GM23248 (cell line): ENCODE measurements around the gene CPPED1. TPM values are rescaled to one million over a fixed set of nuclear protein-coding genes. Genes with fewer than 3 reads are reported as not detected.

Experiments
- DNase-seq: peaks from one replicate; pipeline ENCODE4 v3.0.0-alpha.2; 2015
- H2AFZ ChIP-seq: fragments of 200-600 bp; sonication (generic); 2 replicates; pipeline ENCODE4 v1.6.1; 2016; ENCODE audit warnings: antibody characterized with exemption
- H3F3A ChIP-seq: fragments of 200-600 bp; sonication (generic); 2 replicates; pipeline ENCODE4 v1.6.1; 2016; ENCODE audit warnings: mild to moderate bottlenecking, antibody characterized with exemption, mixed run types; ENCODE audit not compliant: insufficient read depth
- H3K27ac ChIP-seq: fragments of 200-600 bp; sonication (generic); 2 replicates; pipeline ENCODE4 v1.5.1; 2016; ENCODE audit warnings: mild to moderate bottlenecking
- H3K27me3 ChIP-seq: fragments of 200-600 bp; sonication (generic); replicated peaks from 2 replicates; pipeline ENCODE4 v1.6.1; 2016; ENCODE audit warnings: mild to moderate bottlenecking; ENCODE audit not compliant: insufficient read depth
- H3K36me3 ChIP-seq: fragments of 200-600 bp; sonication (generic); 2 replicates; pipeline ENCODE4 v1.6.1; 2016; ENCODE audit warnings: low read depth, mild to moderate bottlenecking
- H3K4me1 ChIP-seq: fragments of 200-600 bp; sonication (generic); 2 replicates; pipeline ENCODE4 v1.6.1; 2016; ENCODE audit warnings: mild to moderate bottlenecking; ENCODE audit not compliant: insufficient read depth
- H3K4me2 ChIP-seq: fragments of 200-600 bp; sonication (generic); one replicate; pipeline ENCODE4 v1.6.1; 2016; ENCODE audit warnings: mild to moderate bottlenecking; ENCODE audit not compliant: unreplicated experiment
- H3K4me3 ChIP-seq: fragments of 200-600 bp; sonication (generic); 2 replicates; pipeline ENCODE4 v1.5.1; 2016; ENCODE audit warnings: mild to moderate bottlenecking
- H3K79me2 ChIP-seq: fragments of 200-600 bp; sonication (generic); 2 replicates; pipeline ENCODE4 v1.6.1; 2016; ENCODE audit warnings: mild to moderate bottlenecking; ENCODE audit not compliant: insufficient read depth
- H3K9ac ChIP-seq: fragments of 200-600 bp; sonication (generic); 2 replicates; pipeline ENCODE4 v1.6.1; 2016; ENCODE audit warnings: mild to moderate bottlenecking
- H3K9me2 ChIP-seq: fragments of 200-600 bp; sonication (generic); 2 replicates; pipeline ENCODE4 v1.6.1; 2016; ENCODE audit warnings: mixed run types, mild to moderate bottlenecking, moderate library complexity; ENCODE audit not compliant: insufficient read depth
- H3K9me3 ChIP-seq: fragments of 200-600 bp; sonication (generic); one replicate; pipeline ENCODE4 v1.6.1; 2017; ENCODE audit warnings: low read depth
- H4K20me1 ChIP-seq: fragments of 200-600 bp; sonication (generic); 2 replicates; pipeline ENCODE4 v1.6.0; 2016; ENCODE audit not compliant: insufficient read depth
- EZH2 ChIP-seq: fragments of 200-600 bp; sonication (generic); IDR thresholded peaks from 2 replicates; pipeline ENCODE4 v1.6.1; 2018; ENCODE audit warnings: antibody characterized with exemption, mild to moderate bottlenecking; ENCODE audit not compliant: insufficient read depth, poor library complexity, severe bottlenecking
- EZH2phosphoT487 ChIP-seq: fragments of 200-600 bp; sonication (generic); IDR thresholded peaks from 2 replicates; pipeline ENCODE4 v1.6.1; 2018; ENCODE audit warnings: antibody characterized with exemption, moderate library complexity, mild to moderate bottlenecking, low read depth; ENCODE audit not compliant: insufficient read depth
- WGBS, 2 experiments: methylation state at CpG; one replicate each; pipeline ENCODE4 v1.1.6; 2015 to 2017; ENCODE audit warnings: low lambda C conversion rate in 2 of 2, low coverage in 1 of 2; ENCODE audit errors: missing lambda C conversion rate in 2 of 2; 5-methylcytosine and 5-hydroxymethylcytosine counted together
- in situ Hi-C: fragments of 300-500 bp; cut with MboI; formaldehyde crosslinking; loops from 2 replicates; pipeline ENCODE4 v1.15.0; 2020
- polyA plus RNA-seq: library from polyadenylated mRNA; unstranded; fragments of >200 nt; fragmentation: Nextera tagmentation; extraction: Ambion mirVana; gene quantifications from 2 replicates; pipeline ENCODE4 v1.2.1, GENCODE V29; 2016
- total RNA-seq: library from RNA; depleted of rRNA; stranded (reverse); fragments of >200 nt; shearing (Covaris generic); gene quantifications from 2 replicates; pipeline ENCODE4 v1.2.3, GENCODE V29; 2014

Gene CPPED1
- total and polyA plus RNA-seq, 2 experiments from 2014 or later = 11.7 to 39.1 TPM

- no peak overlapping the region for H3K4me3 ChIP-seq
- H3K27ac ChIP-seq = peak overlapping the region; percentile 34
- H4K20me1 ChIP-seq = no peaks in the 10 kb centered on the region
- no peak overlapping the region for H2AFZ ChIP-seq
- no peaks in the 10 kb centered on the region for H3K9me3 ChIP-seq
- peak; percentile 75 for DNase-seq
- H3K27me3 ChIP-seq = no peaks in the 10 kb centered on the region
- H3K36me3 ChIP-seq = no peaks in the 10 kb centered on the region
- H3K9me2 ChIP-seq = no peaks in the 10 kb centered on the region
- peak overlapping the region; percentile 28 for H3K4me2 ChIP-seq
- 19 to 21% methylated on average over 5 of the region's 5 CpGs for WGBS, 2 experiments
- no peaks in the 10 kb centered on the region for H3K79me2 ChIP-seq
- 0 out of 2 replicates have a peak overlapping the region, but pooled peaks have one; percentile 5 for H3K9ac ChIP-seq
- peaks cover 32% of the 10 kb centered on the region for H3K4me1 ChIP-seq
- TF ChIP-seq EZH2 = no peak
- TF ChIP-seq EZH2phosphoT487 = no peak
- H3F3A ChIP-seq = peaks cover 26% of the 10 kb centered on the region
- in situ Hi-C loops = no loop called here
Observed at GRCh38 chr16:12675852-12676251, 127.8 kb downstream of the CPPED1 start.

- Histone ChIP-seq H3K9ac (0 out of 2 replicates have a peak overlapping the region, but pooled peaks have one; percentile 5), H3F3A (peaks cover 26% of the 10 kb centered on the region), H3K4me2 (no peak overlapping the region), H3K9me2 (no peaks in the 10 kb centered on the region), H3K36me3 (no peaks in the 10 kb centered on the region), H3K79me2 (no peaks in the 10 kb centered on the region), H3K4me1 (peaks cover 31% of the 10 kb centered on the region), H3K4me3 (no peak overlapping the region), H3K9me3 (no peaks in the 10 kb centered on the region), H4K20me1 (no peaks in the 10 kb centered on the region), H2AFZ (no peak overlapping the region), H3K27me3 (no peaks in the 10 kb centered on the region), H3K27ac (peak overlapping the region; percentile 34)
- peak; percentile 3 for DNase-seq
- WGBS, 2 experiments = 63 to 66% methylated on average over 4 of the region's 4 CpGs
- TF ChIP-seq EZH2 (no peak), EZH2phosphoT487 (no peak)
- in situ Hi-C loops = no loop called here
Observed at GRCh38 chr16:12675046-12675445, 128.6 kb downstream of the CPPED1 start.

- H3K36me3 ChIP-seq = no peaks in the 10 kb centered on the region
- 93 to 97% methylated on average over 5 of the region's 5 CpGs for WGBS, 2 experiments
- in situ Hi-C loops = no loop called here
- no peak overlapping the region for H3K9ac ChIP-seq
- H2AFZ ChIP-seq = no peak overlapping the region
- H3F3A ChIP-seq = peaks cover 26% of the 10 kb centered on the region
- H4K20me1 ChIP-seq = no peaks in the 10 kb centered on the region
- H3K4me3 ChIP-seq = no peak overlapping the region
- H3K27ac ChIP-seq = peak overlapping the region; percentile 43
- H3K4me1 ChIP-seq = peaks cover 26% of the 10 kb centered on the region
- no peaks in the 10 kb centered on the region for H3K9me3 ChIP-seq
- no peak overlapping the region for H3K4me2 ChIP-seq
- DNase-seq = no peak
- no peaks in the 10 kb centered on the region for H3K27me3 ChIP-seq
- no peaks in the 10 kb centered on the region for H3K9me2 ChIP-seq
- TF ChIP-seq EZH2 (no peak), EZH2phosphoT487 (no peak)
- H3K79me2 ChIP-seq = no peaks in the 10 kb centered on the region
Observed at GRCh38 chr16:12674524-12674923, 129.2 kb downstream of the CPPED1 start.

DNA sequence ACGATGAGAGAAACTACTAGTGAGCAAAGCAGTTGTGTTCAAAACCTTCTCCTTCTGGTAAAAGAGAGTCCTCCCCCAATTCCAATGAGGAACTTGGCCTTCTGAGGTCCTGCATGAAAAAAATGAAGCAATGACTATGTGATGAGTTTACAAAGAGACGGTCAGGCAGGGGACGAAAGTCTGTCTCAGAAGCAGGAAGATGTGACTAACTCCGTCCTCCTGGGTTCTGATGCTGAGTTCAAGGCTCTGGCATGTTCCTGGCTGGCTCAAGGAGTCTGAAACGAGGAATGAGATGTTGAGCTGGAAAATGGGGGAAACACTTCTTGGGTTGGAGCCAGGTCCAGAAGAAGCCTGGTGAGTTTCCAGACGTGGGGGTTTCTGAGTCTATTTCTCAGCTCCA lies 129.6 kb downstream of the CPPED1 start:
- 13 to 16% methylated on average over 6 of the region's 6 CpGs for WGBS, 2 experiments
- no peaks in the 10 kb centered on the region for H3K9me3 ChIP-seq
- H3K4me2 ChIP-seq = no peak overlapping the region
- H3F3A ChIP-seq = peaks cover 26% of the 10 kb centered on the region
- no peaks in the 10 kb centered on the region for H3K27me3 ChIP-seq
- no peak overlapping the region for H3K4me3 ChIP-seq
- no peaks in the 10 kb centered on the region for H3K79me2 ChIP-seq
- H3K4me1 ChIP-seq = peaks cover 25% of the 10 kb centered on the region
- no peak overlapping the region for H3K9ac ChIP-seq
- peak; percentile 87 for DNase-seq
- H2AFZ ChIP-seq = no peak overlapping the region
- H3K36me3 ChIP-seq = no peaks in the 10 kb centered on the region
- H4K20me1 ChIP-seq = no peaks in the 10 kb centered on the region
- peak overlapping the region; percentile 43 for H3K27ac ChIP-seq
- in situ Hi-C loops = no loop called here
- H3K9me2 ChIP-seq = no peaks in the 10 kb centered on the region
- TF ChIP-seq EZH2 (no peak), EZH2phosphoT487 (no peak)

GRCh38 chr16:12673466-12673865 lies 130.2 kb downstream of the CPPED1 start:
- Histone ChIP-seq H3K4me1 (peaks cover 25% of the 10 kb centered on the region), H4K20me1 (no peaks in the 10 kb centered on the region), H3K36me3 (no peaks in the 10 kb centered on the region), H3K9me2 (no peaks in the 10 kb centered on the region), H3K79me2 (no peaks in the 10 kb centered on the region), H3K4me3 (no peak overlapping the region), H3K9me3 (no peaks in the 10 kb centered on the region), H3F3A (peaks cover 26% of the 10 kb centered on the region), H3K9ac (no peak overlapping the region), H3K27me3 (no peaks in the 10 kb centered on the region), H2AFZ (no peak overlapping the region), H3K4me2 (no peak overlapping the region), H3K27ac (no peak overlapping the region)
- in situ Hi-C loops = no loop called here
- no peak for DNase-seq
- 77 to 82% methylated on average over 10 of the region's 10 CpGs for WGBS, 2 experiments
- TF ChIP-seq EZH2phosphoT487 (no peak), EZH2 (no peak)
